ENCODE data around the gene APOL4.
"Not testable (repeated sequence)": the region's sequence is repeated elsewhere in the genome, so short reads cannot be mapped to it uniquely, and the experiment has no call there.

Gene APOL4

DNA sequence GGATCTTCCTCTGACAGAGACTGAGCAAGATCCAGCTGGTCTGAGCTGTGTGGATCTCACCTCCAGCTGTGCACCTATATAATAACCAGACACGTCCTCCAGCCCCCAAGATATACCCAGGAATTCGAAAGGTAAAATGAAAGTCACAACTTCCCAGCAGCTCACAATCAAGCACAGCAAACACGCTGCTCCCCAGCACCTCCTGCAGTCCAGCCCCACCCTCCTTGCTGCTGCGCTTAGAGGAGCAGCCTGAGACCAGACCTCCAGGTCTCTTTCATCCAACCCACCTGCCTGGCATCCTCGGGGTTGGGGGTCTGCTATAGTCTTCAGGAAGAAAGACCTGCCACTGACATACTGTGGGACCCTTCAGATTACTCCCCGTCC, 3.0 kb upstream of the APOL4 start:
- DNase-seq: no peak

DNA sequence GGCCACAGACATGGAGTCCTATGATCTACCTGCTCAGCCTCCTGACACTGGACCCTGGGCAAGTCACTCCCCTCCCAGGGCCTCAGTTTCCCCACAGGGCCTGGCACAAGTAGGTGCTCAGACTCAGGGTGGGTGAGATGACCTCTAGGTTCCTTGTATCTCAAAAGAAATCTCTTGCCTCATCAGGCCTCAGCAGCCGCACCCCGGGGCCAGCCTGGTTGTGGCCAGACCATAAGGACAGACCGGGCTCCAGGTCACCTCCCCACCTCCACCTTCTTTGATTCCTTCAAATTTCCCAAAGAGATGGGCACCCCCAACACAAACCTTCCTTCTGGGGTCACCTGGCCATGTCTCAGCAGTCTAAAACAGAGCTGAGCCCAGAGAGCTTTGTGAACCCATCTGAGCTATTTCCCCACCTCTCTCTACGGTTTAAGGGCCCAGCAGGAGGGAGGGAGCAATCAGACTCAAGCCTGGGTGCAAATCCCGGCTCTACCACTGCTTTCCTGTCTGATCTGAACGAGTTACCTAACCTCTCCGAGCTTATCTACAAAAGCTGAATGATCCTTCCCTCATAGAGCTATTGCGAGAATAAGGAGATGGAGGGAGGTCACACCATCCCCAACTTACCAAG, 2.5 kb upstream of the APOL4 start:
- DNase-seq: no peak

DNA sequence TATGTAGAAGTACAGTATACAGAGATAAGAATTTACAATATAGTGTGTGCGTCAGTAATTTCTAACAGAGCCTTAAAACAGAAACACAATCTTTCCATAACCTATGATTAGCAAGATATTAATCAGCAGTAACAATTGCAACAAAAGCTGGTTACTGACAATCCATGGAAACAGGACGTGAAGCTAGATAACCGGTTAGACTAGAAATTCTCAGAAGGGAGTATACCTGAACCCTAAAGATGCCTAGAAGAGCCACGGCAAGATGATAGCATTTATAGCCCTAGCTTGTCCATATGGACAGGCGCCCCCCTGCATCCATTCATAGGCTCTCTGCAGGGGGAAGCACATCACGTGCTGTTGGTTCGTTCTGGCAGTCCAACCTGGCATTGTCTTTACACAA, 1.8 kb upstream of the APOL4 start:
- DNase-seq: not testable (repeated sequence)

DNA sequence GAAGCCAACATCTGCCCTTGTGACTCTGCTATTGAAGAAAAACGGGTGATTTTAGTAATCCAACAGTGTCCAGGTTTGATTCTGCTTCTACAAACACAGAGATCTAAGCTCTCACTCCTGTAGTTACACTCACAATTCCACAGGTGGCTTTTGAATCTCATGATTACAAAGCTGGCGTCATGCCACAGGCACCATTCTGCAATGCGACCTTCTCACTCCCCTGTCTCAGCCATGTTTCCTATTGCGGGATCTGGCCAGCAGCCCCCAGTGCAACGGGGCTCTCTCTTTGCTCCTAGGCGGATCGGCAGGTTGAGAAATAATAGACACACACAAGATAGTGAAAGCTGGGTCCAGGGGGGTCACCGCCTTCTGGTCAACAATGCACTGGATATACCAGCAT, 1.3 kb upstream of the APOL4 start:
- not testable (repeated sequence) for DNase-seq

DNA sequence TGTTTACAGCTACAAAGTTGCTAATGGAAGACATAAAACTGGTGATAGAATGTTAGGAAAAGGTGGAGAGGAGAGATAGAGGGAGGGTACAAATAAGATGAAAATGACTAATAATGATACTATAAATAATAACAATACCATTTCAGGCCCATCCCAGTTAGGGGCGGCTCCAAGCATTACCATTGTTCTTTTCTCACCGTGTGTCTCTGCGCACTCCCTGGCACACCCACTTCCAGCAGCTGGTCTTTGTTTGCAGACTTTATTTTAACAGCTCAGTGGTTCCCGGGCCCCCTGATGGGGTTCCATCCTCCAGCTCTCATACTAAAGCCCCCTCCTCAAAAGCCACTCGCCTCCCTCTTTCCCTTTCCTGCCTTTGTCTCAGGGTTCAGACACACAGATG, 584 bp downstream of the APOL4 start:
- DNase-seq: not testable (repeated sequence)

DNA sequence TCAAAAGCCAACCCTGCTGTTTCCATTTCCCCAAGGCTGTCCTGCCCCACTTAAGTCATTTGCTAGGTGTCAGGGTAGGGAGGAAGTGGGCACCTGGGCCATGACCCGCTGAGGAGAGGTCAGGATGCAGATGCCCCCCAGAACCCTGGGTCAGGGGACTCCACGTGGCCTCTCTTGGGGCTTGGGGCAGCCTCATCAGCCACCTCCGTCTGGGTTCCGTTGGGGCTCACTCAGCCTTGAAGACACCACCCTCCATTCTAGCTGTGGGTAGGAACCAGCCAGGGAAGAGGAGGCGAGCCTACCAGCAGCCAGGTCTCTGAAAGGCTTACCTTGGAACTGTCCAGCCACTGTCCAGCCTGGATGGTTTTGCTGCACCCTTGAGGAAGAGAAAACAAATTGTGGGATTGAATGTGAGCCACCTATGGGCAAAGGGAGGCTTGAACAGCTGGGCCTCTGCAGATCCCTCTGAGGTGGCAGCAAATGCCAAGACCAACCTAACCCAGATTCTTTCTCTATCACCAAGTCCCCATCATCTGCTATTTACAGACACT, 2.5 kb downstream of the APOL4 start:
- no peak for DNase-seq

DNA sequence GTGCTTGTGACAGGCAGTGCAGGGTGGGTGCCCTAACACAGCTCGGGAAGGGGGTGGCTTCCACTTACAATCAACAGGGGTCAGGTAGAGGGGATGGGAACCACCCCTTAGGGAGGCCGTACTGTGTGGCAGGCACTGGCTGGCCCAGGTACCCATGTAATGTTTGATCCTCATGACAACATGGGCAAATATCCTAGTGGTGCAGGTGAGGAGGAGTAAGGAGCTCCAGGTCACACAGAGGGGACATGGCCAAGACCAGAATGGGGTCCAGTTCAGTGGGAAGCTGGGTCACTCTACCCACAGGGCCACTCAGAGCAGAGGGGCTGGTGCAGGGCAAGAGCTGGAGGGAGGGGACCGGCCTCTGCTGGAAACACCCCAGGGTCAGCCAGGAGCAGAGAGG, 3.1 kb downstream of the APOL4 start:
- DNase-seq: no peak

DNA sequence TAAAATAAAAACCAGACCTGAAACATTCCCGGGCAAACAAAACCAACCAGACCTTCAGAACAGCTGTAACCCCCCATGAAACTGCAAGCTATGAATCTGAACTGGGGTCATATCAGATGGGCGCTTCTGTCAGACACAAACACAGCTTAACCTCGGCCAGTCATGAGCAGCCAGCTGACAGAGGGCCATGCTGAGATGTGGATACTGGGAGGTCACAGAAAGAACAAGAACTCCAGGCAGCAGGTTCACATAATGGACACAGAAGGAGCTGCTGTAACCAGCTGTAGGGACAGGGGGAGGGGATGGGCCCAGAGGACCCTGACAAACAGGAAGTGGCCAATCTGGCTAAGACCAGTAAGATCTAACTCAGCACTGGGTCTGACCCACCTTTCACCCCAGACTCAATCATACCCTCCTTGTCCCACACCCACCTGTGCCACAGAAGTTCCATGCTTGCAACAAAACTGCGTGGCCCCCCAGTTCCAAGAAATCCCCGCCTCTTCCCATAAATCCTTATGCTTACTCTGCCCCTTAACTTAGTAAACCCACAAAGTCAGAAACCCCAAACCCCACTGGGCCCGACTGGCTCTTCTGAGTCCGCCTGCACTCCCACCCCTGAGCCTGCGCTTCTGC, 4.0 kb downstream of the APOL4 start:
- DNase-seq: no peak

DNA sequence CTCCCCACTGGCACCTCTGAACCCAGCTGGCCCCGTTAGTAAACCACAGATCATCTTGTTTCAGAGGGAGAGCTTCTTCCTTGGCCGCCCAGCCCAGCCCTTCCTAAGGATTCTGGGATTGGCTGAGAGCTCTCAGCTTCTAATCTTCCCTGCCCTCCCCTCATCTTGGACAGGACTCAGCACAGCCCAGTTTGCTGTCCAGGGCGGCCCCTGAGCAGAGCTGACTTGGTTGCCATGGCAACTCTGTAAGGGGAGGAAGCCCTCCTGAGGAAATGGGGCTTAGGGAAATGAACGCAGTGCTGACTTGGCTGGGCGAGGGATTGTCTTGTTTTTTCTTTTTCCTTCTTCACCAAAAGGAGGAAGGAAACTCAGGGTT, 4.6 kb downstream of the APOL4 start:
- DNase-seq: no peak

DNA sequence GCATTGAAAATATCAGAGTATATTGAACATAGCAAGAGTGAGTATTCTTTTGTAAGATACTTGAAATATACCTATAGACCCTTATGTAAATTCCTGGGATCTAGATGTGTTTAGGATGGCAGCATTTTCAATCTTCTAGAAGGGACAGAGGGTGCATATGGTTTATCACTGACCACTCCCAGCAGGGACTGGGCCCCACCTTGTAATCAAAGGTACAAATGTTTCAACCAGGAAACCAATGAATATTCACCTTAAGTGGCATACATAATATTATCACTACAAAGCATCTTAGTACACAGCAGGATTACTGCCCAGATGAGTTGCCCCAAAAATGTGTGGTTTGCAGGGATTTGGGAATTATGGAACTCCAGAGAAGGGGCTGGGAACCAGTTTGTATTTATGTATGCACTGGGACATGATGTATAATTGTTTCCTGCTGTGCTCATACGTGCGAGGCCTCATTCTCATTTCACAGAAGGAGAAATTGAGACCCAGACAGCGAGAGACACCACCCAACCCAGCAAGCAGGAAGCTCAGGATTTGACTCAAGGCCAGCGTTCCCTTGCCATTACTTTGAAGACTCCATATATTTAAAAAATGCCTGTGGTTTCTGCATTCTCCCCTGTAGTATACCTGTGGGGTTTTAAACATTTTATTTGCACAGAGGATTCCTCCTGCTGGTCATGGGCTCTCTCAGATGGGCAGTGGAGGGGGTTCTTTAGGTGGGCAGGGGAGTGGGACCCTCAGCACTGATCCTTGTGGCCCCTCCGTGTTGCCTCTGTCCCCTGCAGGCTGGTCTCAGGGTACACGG, 5.2 kb downstream of the APOL4 start:
- DNase-seq: no peak

DNA sequence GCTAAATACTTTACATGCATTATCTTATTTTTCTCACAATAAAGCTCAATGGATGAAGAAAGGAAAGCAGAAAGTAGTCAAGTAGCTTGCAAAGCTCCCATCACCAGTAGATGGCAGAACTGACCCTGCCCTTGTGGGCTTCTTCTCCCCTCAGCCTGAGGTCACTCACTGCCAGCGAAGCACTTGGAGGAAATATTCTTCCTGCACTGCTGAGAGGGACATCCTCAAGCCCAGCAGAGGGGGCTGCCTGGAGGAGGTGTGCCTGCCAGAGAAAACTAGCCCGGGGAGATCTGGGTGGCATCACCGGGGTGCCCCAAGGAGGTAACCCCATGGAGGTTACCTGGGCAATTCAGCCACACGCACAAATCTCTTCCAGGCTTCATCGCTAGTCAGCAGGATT, 6.6 kb downstream of the APOL4 start:
- peak; percentile 77 for DNase-seq

DNA sequence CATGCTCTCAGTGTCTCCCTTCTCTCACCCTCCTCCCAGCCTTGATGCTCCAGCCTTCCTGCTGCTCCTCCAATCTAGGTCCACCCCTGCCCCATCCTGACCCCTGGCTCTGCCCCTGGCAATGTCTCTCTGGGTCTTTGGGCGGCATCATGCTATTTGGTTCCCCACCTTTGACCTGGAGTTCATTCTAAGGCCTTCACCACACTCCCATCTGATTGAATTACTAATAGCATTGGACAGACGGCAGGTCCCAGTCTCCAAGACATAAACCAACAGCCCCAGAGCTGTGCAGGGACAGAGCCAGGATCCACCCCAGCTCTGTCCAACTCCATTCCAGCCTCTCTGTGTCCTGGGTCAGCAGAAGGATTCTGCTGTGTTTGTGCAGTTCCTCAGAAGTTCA, 7.2 kb downstream of the APOL4 start:
- DNase-seq: no peak

DNA sequence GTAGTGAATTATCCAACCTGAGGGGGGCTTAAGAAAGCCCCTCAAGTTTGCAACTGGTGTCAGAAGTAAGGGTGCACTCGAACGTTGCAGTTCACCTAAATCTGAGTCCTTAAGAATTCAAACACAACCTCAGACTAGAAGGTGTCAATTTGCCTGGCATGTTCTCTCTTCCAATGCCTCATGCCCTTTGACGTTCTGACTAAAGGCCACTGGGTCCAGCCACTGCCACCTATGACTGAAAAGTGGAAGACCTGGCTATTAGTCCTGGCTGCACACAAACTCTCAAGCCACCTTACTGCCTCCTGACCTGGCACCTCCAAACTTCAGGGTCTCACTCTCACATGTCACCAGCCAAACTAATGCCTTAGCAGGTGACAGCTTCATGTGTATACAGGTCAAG, 8.0 kb downstream of the APOL4 start:
- DNase-seq: no peak

DNA sequence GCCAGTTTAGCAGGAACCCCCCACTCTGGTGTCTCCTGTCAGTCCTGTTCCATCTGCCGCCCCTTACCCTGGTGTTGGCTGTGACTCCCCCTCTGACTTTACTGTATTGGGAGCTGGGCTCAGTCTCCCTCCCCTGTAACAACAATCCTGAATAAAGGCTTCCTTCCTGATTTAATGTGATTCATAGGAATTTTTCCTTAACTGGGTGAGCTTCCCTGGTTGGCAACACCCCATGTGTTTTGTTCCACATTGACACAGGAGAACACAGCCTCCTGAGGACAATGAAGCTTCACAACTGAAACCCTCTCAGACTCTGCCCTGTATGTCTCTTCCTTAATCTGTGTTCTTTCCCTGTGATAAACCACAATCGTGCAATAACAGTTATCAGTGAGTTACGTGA, 8.4 kb downstream of the APOL4 start:
- peak; percentile 17 for DNase-seq

DNA sequence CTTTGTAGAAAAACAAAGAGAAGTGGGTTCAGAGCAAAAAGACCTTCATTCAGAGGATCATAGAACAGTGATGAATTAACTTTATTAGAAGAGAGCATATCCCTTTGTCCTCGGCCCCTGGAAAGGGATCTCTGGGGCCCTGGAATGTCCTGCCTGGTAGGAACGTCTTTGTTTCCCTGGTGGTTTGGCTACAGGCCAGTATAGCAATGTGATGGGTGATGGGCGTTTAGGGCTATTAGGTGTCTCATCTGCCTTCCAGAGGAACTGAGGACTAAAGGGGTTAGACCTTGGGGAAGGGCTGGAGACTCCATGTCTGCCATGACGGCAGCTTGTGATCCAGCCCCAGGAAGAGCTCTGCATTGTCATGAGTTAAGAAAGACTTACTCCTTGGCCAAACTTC, 9.1 kb downstream of the APOL4 start:
- peak; percentile 8 for DNase-seq

DNA sequence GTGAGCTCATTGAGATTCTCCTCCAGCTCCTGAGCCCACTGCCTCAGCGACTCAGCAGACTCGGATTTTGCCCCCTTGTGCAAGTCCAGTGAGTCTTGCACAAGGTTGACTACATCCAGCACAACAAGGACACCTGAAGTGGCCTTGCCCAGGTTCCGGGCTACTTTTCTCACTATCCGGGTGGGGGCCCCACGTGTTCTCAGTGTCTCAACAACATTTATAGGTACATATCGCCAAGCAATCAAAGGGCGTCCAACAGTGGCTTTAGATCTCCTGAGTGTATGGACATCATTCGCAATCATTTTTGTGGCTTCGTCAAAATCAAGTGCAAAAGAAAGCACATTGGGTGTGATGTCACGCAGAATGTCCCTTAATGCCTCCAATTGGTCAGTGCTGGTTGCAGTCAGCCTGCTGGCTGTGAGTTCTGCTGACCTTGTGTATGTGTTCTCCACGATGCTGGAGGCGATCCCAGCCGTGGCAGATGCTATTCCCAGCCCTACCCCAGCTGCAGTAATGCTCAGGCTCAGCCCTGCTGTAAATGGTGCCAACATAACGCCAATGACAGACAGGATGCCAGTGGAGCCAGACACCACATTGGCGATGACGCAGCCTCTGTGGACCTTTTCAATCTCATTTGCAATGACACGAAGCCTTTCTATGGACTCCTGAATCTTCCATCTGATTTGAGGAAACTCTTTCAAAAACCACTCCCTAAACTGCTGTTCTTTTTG, 10.3 kb downstream of the APOL4 start:
- DNase-seq: peak; percentile 30

DNA sequence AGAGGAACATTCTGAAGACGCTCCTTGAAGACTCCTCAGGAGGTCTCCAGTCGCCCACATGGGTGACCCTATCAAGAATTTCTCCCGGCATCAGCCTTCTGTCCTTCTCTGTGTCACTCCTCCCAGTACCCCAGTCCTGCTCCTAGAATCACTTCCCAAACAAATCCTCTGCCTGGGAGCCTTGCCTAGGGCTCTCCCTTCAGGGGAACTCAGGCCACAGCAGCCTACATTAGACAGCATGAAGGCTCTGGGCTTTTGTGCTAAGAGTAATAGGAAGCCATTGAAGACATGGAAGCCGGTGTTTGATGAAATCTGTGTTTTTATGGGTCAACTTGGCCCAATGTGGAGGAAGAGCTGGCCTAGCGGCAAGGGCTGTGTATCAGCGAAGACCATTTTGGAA, 13.7 kb downstream of the APOL4 start:
- not testable (repeated sequence) for DNase-seq

DNA sequence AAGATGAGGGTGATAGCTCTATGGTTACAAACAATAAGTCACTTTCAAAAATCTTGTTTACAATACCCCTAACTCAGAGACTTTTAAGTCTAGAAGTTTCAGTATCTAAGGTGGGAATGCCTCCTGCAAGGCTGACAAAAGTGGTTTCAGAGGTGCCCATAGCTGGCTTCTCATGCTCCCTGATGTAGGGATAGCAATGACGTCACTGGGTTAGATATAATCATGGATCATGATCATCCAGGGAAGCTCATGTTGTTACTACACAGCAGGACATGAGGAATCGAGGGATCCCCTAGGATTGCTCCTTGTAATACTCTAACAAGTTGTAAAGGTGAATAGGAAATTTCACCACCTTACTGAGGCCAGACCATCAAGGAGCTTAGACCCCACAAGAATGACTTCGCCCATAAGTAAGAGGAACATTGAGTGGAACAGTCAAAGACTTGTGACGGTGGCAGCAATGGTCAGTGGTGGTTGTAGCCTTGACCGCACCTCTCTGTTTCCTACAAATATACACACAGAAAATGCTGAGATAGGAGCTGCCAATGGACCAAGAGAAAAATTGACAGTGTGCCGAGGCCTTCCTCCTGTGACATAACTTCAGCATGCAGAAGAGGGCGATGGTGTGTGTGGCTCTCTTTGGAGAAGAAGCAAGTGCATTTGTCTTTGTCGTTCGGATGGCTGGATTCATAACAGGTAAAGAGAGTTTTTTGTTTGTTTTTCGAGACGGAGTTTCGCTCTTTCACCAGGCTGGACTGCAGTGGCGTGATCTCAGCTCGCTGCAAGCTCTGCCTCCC, 15.6 kb downstream of the APOL4 start:
- DNase-seq: no peak

DNA sequence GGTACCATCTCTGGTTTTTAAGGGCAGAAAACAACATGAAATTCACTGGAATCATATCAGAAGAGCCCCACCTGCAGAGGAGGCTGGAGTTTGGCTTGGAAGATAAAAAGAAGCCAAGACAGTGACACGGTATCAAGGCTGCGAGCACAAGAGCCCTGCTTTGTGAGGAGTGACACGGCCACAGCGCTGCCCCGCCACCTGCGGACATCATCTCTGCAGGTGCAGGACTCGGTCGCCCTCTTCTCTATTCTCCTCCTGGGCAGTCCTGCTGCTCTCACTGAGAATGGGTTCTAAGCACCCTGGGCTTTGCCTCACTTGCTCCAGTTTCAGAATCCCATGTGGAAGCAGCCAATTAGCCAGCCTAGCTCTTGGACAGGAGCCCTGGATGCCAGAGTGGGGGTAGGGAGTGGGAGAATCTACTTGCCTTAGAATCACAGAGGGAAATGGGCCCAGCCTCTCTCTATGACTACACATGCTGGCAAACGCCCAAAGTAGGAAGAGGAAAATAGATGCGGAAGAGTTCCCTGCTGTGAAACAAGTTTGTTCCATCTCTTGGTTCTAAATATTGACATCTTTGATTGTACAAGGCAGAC, 17.1 kb downstream of the APOL4 start:
- DNase-seq: peak; percentile 25

DNA sequence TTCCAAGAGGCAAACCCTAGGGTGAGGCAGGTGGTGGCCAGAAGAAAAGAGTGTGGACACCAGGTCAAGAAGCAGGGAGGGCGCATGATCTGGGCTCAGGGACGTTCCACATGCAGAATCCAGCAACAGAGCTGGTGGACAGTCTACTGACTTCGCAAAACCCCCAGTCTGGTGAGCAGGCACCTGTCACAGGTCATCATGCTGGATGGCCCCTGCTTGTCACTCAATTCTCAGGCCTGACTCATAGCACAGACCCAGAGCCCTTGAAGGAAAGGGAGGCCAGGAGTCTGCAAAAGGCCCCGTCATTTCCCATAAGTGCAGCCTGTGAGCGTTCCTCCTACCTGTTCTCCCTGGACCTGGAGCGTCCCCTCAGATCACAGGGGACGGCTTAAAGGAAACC, 18.2 kb downstream of the APOL4 start:
- peak; percentile 27 for DNase-seq

DNA sequence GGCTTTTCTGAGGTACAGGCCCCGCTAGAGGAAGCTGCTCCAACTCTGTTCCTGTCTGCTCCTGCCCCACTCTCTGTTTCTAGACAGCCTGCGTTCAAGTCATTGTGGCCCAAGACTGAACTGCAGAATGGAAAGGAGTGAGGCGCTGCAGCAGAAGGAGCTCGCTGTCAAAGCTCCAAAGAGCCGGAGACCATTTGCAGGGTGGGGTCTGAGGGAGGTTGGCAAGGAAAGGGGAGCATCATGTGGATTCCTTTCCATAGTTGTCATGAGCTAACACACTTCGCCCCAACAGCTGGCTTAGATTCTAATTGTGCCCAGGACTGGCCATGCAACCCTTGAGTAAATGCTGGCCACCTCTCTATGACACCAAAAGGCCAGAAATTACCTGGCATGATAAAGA, 18.8 kb downstream of the APOL4 start:
- peak; percentile 36 for DNase-seq

DNA sequence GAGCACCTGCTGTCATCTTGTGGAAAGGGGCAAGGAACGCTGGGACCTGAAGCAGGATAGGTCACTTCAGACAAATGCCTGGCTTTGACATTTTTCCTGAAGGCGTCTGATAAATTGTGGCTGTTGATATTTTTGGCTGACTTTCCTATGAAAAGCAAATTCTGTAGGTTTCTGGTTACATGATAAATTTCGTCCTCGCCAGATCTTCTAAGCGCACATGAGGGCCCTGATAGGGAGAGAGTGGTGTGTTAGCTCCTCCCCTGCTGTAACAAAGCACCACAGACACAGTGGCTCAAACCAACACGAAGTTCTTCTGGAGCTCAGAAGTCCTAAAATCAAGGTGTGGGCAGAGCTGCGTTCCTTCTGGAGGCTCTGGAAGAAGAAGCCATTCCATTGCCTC, 19.6 kb downstream of the APOL4 start:
- DNase-seq: peak; percentile 31
